ENCODE data around the gene FLII. TPM values are rescaled to one million over a fixed set of nuclear protein-coding genes. Genes with fewer than 3 reads are reported as not detected.

FLII gene
- total RNA-seq, 1 experiment from 2014 or later = 298 TPM

- Histone ChIP-seq H2BK20ac (ENCODE audit: low read depth, low read length, poor library complexity, severe bottlenecking) (no peak overlapping the region), H3K27ac (ENCODE audit: insufficient read length, low read depth, low read length) (no peak overlapping the region), H2BK5ac (ENCODE audit: insufficient read length, low read length) (no peak overlapping the region), H3K23me2 (ENCODE audit: insufficient read length, low read depth, low read length, poor library complexity, severe bottlenecking) (no peaks in the 10 kb centered on the region), H3K4ac (ENCODE audit: low read depth, low read length) (no peak overlapping the region), H3K4me2 (ENCODE audit: insufficient read depth, insufficient read length, low read length) (no peak overlapping the region), H4K8ac (replicated peaks; ENCODE audit: insufficient read length, low read depth, low read length) (no peak overlapping the region), H3K4me1 (ENCODE audit: insufficient read depth, low read length) (no peaks in the 10 kb centered on the region), H3K9ac (ENCODE audit: extremely low read depth, insufficient read length, low read length) (no peak overlapping the region), H4K20me1 (ENCODE audit: control insufficient read depth, insufficient read depth, insufficient read length) (no peaks in the 10 kb centered on the region), H2AK5ac (ENCODE audit: insufficient read length, low read length) (no peak overlapping the region), H3K27me3 (ENCODE audit: insufficient read depth, low read length) (no peaks in the 10 kb centered on the region), H3K79me1 (ENCODE audit: insufficient read depth, low read depth, low read length, poor library complexity, severe bottlenecking) (no peaks in the 10 kb centered on the region), H4K5ac (ENCODE audit: insufficient read length, low read depth, low read length) (no peak overlapping the region), H4K91ac (ENCODE audit: insufficient read length, low read depth, low read length) (no peak overlapping the region), H3K23ac (ENCODE audit: insufficient read length, low read depth, low read length) (no peak overlapping the region), H3K79me2 (ENCODE audit: insufficient read depth, low read length) (no peaks in the 10 kb centered on the region), H2BK120ac (ENCODE audit: low read depth, low read length, poor library complexity, severe bottlenecking) (no peak overlapping the region), H2AFZ (ENCODE audit: low read length) (no peak overlapping the region), H3K56ac (ENCODE audit: insufficient read length, low read depth, low read length) (no peak overlapping the region), H3K18ac (ENCODE audit: insufficient read length, low read depth, low read length) (no peak overlapping the region), H2BK15ac (ENCODE audit: low read depth, low read length) (no peak overlapping the region), H3T11ph (ENCODE audit: low read length) (no peak overlapping the region), H3K9me3 (ENCODE audit: control insufficient read depth, low read depth, low read length) (no peaks in the 10 kb centered on the region), H3K14ac (ENCODE audit: insufficient read depth, low read length) (no peak overlapping the region), H2BK12ac (ENCODE audit: insufficient read length, low read depth, low read length) (no peak overlapping the region)
- TF ChIP-seq CTCF (conservative IDR thresholded peaks at IDR 0.05) = no peak
- no peak overlapping the region for H3K4me3 Mint-ChIP-seq
- WGBS (ENCODE audit: extremely low coverage, insufficient read length, low lambda C conversion rate) = no CpG with 5 or more reads among the region's 18 CpGs
- no peaks in the 10 kb centered on the region for H3K9me3 Mint-ChIP-seq
- no peaks in the 10 kb centered on the region for H3K4me1 Mint-ChIP-seq
- no peak for DNase-seq
- peak overlapping the region in 1 of 3 experiments; percentile 23; a peak in 1 of 7 replicates for H3K27ac Mint-ChIP-seq
- no peaks in the 10 kb centered on the region for H3K27me3 Mint-ChIP-seq (ENCODE audit: low read depth)
- H3K36me3 Mint-ChIP-seq (ENCODE audit: insufficient read depth in 1 of 3, low read depth in 3 of 3) = peaks cover 20 to 74% (median 70%) of the 10 kb centered on the region in 3 experiments
These were observed 22.0 kb downstream of the FLII start for GRCh38 chr17:18236494-18236893.
